ENCODE data around the gene PDSS2. TPM values are rescaled to one million over a fixed set of nuclear protein-coding genes. Genes with fewer than 3 reads are reported as not detected.

PDSS2 gene
- total and polyA plus RNA-seq, 2 donors (not counting 1 experiment from before 2014, with no cell fraction given): 16.9 to 17.0 TPM

DNA sequence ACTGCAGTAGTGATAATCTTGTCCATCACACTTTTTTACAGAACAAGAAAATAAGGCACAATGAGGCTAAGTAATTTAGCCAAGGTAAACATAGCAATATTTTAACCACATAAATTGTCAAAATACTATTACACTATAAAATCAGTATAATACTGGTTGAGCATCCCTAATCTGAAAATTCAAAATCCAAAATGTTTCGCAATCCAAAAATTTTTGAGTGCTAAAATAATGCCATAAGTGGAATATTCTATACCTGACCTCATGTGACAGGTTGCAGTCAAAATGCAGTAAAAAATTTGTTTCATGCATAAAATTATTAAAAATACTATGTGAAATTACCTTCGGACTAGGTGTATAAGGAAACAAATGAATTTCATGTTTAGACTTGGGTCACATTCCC, 101.5 kb downstream of the PDSS2 start:
- Histone ChIP-seq H4K20me1 (ENCODE audit: control insufficient read depth, insufficient read depth, low read length, poor library complexity, severe bottlenecking) (no peaks in the 10 kb centered on the region), H3K9ac (ENCODE audit: low read length) (no peak overlapping the region), H3K4me3 (ENCODE audit: control extremely low read depth in 1 of 5, extremely low read depth in 1 of 5, insufficient read depth in 1 of 5, low read depth in 2 of 5, low read length in 4 of 5) (no peak overlapping the region), H3K4me2 (replicated peaks; ENCODE audit: low read depth, low read length, poor library complexity, severe bottlenecking) (no peak overlapping the region), H3K27me3 (replicated peaks in 1 of 4; ENCODE audit: control extremely low read depth in 1 of 4, control insufficient read depth in 3 of 4, insufficient read depth in 4 of 4, low read length in 3 of 4) (no peaks in the 10 kb centered on the region), H3K4me1 (ENCODE audit: control insufficient read depth in 2 of 2, insufficient read depth in 2 of 2, low read length in 2 of 2) (no peaks in the 10 kb centered on the region), H3K27ac (ENCODE audit: low read length in 2 of 2) (no peak overlapping the region), H3K9me3 (ENCODE audit: control extremely low read depth in 1 of 3, control insufficient read depth in 2 of 3, insufficient read depth in 1 of 3, low read length in 2 of 3) (no peaks in the 10 kb centered on the region), H3K36me3 (replicated peaks in 1 of 2; ENCODE audit: control extremely low read depth in 1 of 2, control insufficient read depth in 1 of 2, extremely low read depth in 1 of 2, insufficient read depth in 2 of 2, low read length in 1 of 2) (peaks cover 0 to 6% of the 10 kb centered on the region in 2 experiments), H2AFZ (ENCODE audit: insufficient read depth, low read depth, low read length, poor library complexity, severe bottlenecking) (no peak overlapping the region), H3K79me2 (ENCODE audit: control insufficient read depth, insufficient read depth, low read length) (peaks cover 11% of the 10 kb centered on the region)
- ATAC-seq (ENCODE audit: low read depth) (no peak), DNase-seq (no peak)
- H3K4me1 Mint-ChIP-seq: no peaks in the 10 kb centered on the region
- H3K27me3 Mint-ChIP-seq: no peaks in the 10 kb centered on the region
- ChIA-PET POLR2A (no interaction called here), CTCF (no interaction called here)
- TF ChIP-seq, protein P1, sequence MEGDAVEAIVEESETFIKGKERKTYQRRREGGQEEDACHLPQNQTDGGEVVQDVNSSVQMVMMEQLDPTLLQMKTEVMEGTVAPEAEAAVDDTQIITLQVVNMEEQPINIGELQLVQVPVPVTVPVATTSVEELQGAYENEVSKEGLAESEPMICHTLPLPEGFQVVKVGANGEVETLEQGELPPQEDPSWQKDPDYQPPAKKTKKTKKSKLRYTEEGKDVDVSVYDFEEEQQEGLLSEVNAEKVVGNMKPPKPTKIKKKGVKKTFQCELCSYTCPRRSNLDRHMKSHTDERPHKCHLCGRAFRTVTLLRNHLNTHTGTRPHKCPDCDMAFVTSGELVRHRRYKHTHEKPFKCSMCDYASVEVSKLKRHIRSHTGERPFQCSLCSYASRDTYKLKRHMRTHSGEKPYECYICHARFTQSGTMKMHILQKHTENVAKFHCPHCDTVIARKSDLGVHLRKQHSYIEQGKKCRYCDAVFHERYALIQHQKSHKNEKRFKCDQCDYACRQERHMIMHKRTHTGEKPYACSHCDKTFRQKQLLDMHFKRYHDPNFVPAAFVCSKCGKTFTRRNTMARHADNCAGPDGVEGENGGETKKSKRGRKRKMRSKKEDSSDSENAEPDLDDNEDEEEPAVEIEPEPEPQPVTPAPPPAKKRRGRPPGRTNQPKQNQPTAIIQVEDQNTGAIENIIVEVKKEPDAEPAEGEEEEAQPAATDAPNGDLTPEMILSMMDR (IDR thresholded peaks at IDR 0.05): no peak
- H3K27ac Mint-ChIP-seq: no peak overlapping the region
- WGBS (ENCODE audit: insufficient coverage): no CpG with 5 or more reads among the region's 2 CpGs
- intact Hi-C loops (cut with micrococcal nuclease): no loop called here
- no peak overlapping the region for H3K4me3 Mint-ChIP-seq
- H3K9me3 Mint-ChIP-seq (ENCODE audit: insufficient read depth): no peaks in the 10 kb centered on the region

DNA sequence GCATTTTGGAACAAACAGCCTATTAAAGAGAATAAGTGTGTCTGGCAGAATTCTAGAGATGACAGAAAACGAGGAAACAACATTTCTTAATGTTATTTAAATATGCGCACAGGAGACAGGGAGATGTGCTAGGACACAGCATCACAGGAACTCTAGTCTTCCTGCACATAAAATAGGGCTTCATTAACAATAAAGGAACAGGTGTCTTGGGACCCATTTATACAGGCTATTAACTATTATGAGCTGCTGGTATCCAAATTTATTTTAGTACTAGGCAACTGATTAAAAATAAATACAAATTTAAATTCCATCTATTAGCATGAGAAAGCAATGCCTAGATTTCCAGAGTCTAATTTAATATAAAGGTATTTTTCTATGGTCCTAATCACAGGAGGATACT, 102.3 kb downstream of the PDSS2 start:
- CTCF ChIA-PET: no interaction called here
- no peaks in the 10 kb centered on the region for H3K4me1 Mint-ChIP-seq
- no CpG with 5 or more reads among the region's 2 CpGs for WGBS (ENCODE audit: insufficient coverage)
- intact Hi-C loops (cut with micrococcal nuclease): no loop called here
- H3K9me3 Mint-ChIP-seq (ENCODE audit: insufficient read depth): no peaks in the 10 kb centered on the region
- ATAC-seq (ENCODE audit: low read depth) (no peak), DNase-seq (no peak)
- Histone ChIP-seq H3K4me2 (replicated peaks; ENCODE audit: low read depth, low read length, poor library complexity, severe bottlenecking) (no peak overlapping the region), H3K27me3 (replicated peaks in 1 of 4; ENCODE audit: control extremely low read depth in 1 of 4, control insufficient read depth in 3 of 4, insufficient read depth in 4 of 4, low read length in 3 of 4) (no peaks in the 10 kb centered on the region), H4K20me1 (ENCODE audit: control insufficient read depth, insufficient read depth, low read length, poor library complexity, severe bottlenecking) (no peaks in the 10 kb centered on the region), H3K4me1 (ENCODE audit: control insufficient read depth in 2 of 2, insufficient read depth in 2 of 2, low read length in 2 of 2) (no peaks in the 10 kb centered on the region), H3K27ac (ENCODE audit: low read length in 2 of 2) (no peak overlapping the region), H3K4me3 (ENCODE audit: control extremely low read depth in 1 of 5, extremely low read depth in 1 of 5, insufficient read depth in 1 of 5, low read depth in 2 of 5, low read length in 4 of 5) (no peak overlapping the region), H3K9ac (ENCODE audit: low read length) (no peak overlapping the region), H3K36me3 (replicated peaks in 1 of 2; ENCODE audit: control extremely low read depth in 1 of 2, control insufficient read depth in 1 of 2, extremely low read depth in 1 of 2, insufficient read depth in 2 of 2, low read length in 1 of 2) (peaks cover 0 to 4% of the 10 kb centered on the region in 2 experiments), H3K79me2 (ENCODE audit: control insufficient read depth, insufficient read depth, low read length) (peaks cover 6% of the 10 kb centered on the region), H3K9me3 (ENCODE audit: control extremely low read depth in 1 of 3, control insufficient read depth in 2 of 3, insufficient read depth in 1 of 3, low read length in 2 of 3) (no peaks in the 10 kb centered on the region), H2AFZ (ENCODE audit: insufficient read depth, low read depth, low read length, poor library complexity, severe bottlenecking) (no peak overlapping the region)
- TF ChIP-seq EZH2 (IDR thresholded peaks at IDR 0.05; ENCODE audit: borderline replicate concordance, insufficient read depth, low read depth, low read length, poor library complexity, severe bottlenecking): no peak
- TF ChIP-seq, protein P1 (IDR thresholded peaks at IDR 0.05): no peak
- no peak overlapping the region for H3K4me3 Mint-ChIP-seq
- POLR2A ChIA-PET: no interaction called here
- H3K27ac Mint-ChIP-seq: no peak overlapping the region
- no peaks in the 10 kb centered on the region for H3K27me3 Mint-ChIP-seq

All from B cell (primary cell).